GM12892 (cell line): Measurements from ENCODE around the gene MYH14.
"Not testable (repeated sequence)": the region's sequence is repeated elsewhere in the genome, so short reads cannot be mapped to it uniquely, and the experiment has no call there.

Experiments
- DNase-seq: peaks from one replicate; pipeline ENCODE4 v3.0.0; 2011; ENCODE audit not compliant: insufficient read length
- FAIRE-seq: peaks from 2 replicates; lab custom pipeline; 2011; peaks lifted over from hg19 to GRCh38; lab: Jason Lieb, UNC
- POLR2A ChIP-seq: IDR thresholded peaks from 2 replicates; pipeline ENCODE4 v1.6.1; 2011; ENCODE audit warnings: low read depth, low read length, control low read depth
- POLR2AphosphoS5 ChIP-seq: IDR thresholded peaks from 2 replicates; pipeline ENCODE4 v1.6.1; 2011; ENCODE audit warnings: low read depth, low read length, control low read depth
- TAF1 ChIP-seq: IDR thresholded peaks from 2 replicates; pipeline ENCODE4 v1.6.1; 2011; ENCODE audit warnings: low read depth, mild to moderate bottlenecking, control low read depth, low read length, borderline replicate concordance

Gene MYH14

DNA sequence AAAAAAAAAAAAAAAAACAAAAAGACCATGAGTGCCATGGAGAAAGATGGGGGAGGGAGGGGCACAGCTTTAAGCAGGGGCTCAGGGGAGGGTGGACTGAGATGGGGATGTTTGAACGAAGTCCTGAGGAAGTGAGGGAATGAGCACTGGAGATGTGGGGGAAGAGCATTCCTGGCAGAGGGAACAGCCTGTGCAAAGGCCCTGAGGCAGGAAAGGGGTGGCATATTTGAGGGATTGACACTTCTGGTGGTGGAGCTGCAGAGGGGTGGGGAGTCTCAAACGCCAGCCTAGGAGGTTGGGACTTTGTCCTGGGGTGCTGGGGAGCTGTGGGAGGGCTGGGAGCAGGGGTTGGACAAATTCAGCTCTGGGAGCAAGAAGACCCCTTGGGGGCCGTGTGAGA is 29.2 kb downstream of the MYH14 start:
- DNase-seq (no peak), FAIRE-seq (no peak)
- TF ChIP-seq TAF1 (no peak), POLR2AphosphoS5 (no peak), POLR2A (no peak)

- TF ChIP-seq POLR2A (no peak), TAF1 (no peak), POLR2AphosphoS5 (no peak)
- DNase-seq (no peak), FAIRE-seq (no peak)
These were observed 30.0 kb downstream of the MYH14 start for GRCh38 chr19:50233308-50233910.

GRCh38 chr19:50237493-50237892 is 34.1 kb downstream of the MYH14 start:
- not testable (repeated sequence) for FAIRE-seq, DNase-seq

DNA sequence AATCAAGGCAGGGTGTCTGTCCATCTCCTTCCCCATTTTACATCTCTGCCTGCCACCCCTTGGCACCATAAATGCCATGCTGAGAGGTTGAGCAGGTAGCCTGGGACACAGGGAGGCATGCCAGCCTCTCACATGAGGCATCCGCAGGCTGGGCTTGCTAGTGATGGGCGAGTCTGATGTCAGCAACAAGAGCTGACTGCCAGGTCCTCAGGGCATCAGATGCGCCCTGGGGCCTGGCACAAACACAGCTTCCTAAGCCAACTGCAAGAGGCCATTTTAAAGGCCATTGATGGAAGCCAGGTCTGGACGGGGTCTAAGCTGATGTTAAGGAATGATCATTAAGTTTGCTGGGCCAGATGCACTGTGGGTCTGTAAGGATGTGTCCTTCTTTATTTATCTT is 34.6 kb downstream of the MYH14 start:
- FAIRE-seq (no peak), DNase-seq (no peak)
- TF ChIP-seq POLR2AphosphoS5 (no peak), TAF1 (no peak), POLR2A (no peak)

- FAIRE-seq (no peak), DNase-seq (no peak)
- TF ChIP-seq POLR2AphosphoS5 (no peak), TAF1 (no peak)
These were observed 36.6 kb downstream of the MYH14 start for GRCh38 chr19:50239921-50240590.

- FAIRE-seq: no peak
- TF ChIP-seq POLR2A (no peak), TAF1 (no peak), POLR2AphosphoS5 (no peak)
- DNase-seq: no peak
These were observed 39.2 kb downstream of the MYH14 start for GRCh38 chr19:50242581-50242980.

DNA sequence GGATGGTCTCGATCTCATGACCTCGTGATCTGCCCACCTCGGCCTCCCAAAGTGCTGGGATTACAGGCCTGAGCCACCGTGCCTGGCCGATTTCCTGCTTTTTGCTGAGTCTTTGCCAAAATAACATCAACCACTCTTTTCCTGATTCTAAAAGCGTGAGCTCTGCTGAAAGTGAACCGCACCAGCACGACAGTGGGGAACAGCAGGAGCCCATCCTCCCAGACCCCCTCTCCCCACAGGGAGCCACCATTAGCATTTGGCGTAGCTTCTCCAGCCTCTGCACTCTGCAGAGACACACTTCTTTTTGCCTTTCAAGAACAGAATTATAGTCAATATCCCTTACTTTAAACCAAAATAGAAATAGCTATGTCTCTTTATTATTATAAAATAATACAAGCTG is 41.3 kb downstream of the MYH14 start:
- TF ChIP-seq TAF1 (no peak), POLR2A (no peak), POLR2AphosphoS5 (no peak)
- FAIRE-seq (no peak), DNase-seq (no peak)

- TF ChIP-seq POLR2A: no peak
- no peak for TF ChIP-seq POLR2AphosphoS5
- TF ChIP-seq TAF1: no peak
- no peak for FAIRE-seq
- DNase-seq: no peak
These were observed 45.0 kb downstream of the MYH14 start for GRCh38 chr19:50248413-50248812.

DNA sequence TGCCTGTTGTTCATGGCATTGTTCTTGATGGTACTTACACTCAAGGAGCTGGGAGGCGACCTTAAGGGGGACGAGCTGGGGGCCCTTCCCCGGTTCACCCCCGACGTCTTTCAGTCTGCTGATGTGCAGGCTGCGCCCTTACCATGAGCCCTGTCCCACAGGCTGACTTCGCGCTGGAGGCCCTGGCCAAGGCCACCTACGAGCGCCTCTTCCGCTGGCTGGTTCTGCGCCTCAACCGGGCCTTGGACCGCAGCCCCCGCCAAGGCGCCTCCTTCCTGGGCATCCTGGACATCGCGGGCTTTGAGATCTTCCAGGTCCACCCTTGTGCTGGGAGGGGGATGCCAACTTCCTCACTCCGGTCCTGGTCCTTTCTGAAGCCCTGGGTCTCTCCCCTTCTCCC is 45.4 kb downstream of the MYH14 start:
- TF ChIP-seq POLR2AphosphoS5 (no peak), POLR2A (no peak), TAF1 (no peak)
- no peak for DNase-seq
- no peak for FAIRE-seq

DNA sequence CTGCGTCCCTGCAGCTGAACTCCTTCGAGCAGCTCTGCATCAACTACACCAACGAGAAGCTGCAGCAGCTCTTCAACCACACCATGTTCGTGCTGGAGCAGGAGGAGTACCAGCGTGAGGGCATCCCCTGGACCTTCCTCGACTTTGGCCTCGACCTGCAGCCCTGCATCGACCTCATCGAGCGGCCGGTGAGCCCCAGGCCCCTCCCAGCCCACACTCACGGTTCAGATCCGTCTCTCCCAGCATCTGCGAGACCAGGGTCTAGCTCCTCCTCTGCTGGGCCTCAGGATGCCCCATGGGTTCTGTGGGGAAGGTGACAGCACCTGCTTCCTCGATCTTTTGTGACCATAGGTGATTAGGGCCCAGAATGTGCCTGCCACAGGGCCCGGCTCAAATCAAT is 46.2 kb downstream of the MYH14 start:
- DNase-seq: no peak
- no peak for FAIRE-seq
- no peak for TF ChIP-seq POLR2A
- no peak for TF ChIP-seq TAF1
- no peak for TF ChIP-seq POLR2AphosphoS5

- TF ChIP-seq TAF1: no peak
- TF ChIP-seq POLR2AphosphoS5: no peak
- TF ChIP-seq POLR2A: no peak
- DNase-seq: no peak
- FAIRE-seq: no peak
These were observed 47.2 kb downstream of the MYH14 start for GRCh38 chr19:50250450-50251136.

DNA sequence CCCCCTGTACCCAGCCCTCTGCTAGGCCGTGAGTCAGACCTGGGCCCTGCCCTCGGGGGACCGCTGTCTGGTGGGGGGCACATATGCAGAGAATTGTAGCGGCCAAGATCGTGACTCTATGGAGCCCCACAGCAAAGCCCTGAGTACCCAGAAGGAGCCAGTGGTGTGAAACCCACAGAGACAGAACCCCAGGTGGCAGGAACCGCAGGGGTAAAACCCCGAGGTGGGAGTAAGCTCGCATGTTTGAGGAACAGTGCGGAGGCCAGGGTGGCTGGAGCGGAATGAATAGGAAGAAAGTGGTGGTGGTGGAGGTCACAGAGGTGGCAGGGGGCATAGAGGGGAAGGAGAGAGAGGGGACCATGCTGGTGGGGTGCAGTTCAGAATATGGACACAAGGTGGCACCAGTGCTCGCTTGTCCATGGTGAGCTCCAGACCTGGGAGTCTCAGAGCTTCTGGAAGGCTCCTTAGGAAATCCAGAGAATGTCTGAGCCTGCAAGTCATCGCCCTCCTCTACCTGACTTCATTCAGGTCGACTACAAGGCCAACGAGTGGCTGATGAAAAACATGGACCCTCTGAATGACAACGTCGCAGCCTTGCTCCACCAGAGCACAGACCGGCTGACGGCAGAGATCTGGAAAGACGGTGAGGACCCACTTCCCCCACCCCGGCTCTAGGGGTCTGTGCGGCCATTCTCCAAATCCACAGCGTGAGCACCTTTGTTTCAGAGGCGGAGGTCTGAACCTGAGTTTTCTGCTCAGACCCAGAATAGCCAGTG is 48.9 kb downstream of the MYH14 start:
- FAIRE-seq (no peak), DNase-seq (no peak)

More for the DNA sequence above, 48.9 kb downstream of the MYH14 start:
- no peak for TF ChIP-seq POLR2AphosphoS5
- no peak for TF ChIP-seq TAF1
- TF ChIP-seq POLR2A: no peak
